Esophagus muscularis mucosa (tissue), 4 donors: ENCODE data around the gene TBCD.

Source experiments
- EP300 ChIP-seq: sonication (generic); formaldehyde crosslinking; IDR thresholded peaks from one replicate; pipeline ENCODE4 v1.6.1; 2017; ENCODE audit warnings: antibody characterized with exemption
- POLR2A ChIP-seq: fragments of 450-650 bp; IDR thresholded peaks from one replicate; pipeline ENCODE4 v1.6.1; 2017; ENCODE audit warnings: antibody characterized with exemption, moderate library complexity, mild to moderate bottlenecking, low read depth
- POLR2AphosphoS5 ChIP-seq, 2 donors: sonication (generic); formaldehyde crosslinking; IDR thresholded peaks; one replicate each; pipeline ENCODE4 v1.6.1; 2017; ENCODE audit warnings: antibody characterized with exemption in 2 of 2
- TF ChIP-seq, protein P1 (sequence below), 3 experiments: fragments of 200-600 bp in 2 of 3; fragments of 450-650 bp in 1 of 3; sonication (generic) in 2 of 3; IDR thresholded peaks; one replicate each; pipeline ENCODE4 v1.5.1; 2017 to 2019; ENCODE audit warnings: antibody characterized with exemption in 3 of 3, mild to moderate bottlenecking in 2 of 3, moderate library complexity in 1 of 3

DNA sequence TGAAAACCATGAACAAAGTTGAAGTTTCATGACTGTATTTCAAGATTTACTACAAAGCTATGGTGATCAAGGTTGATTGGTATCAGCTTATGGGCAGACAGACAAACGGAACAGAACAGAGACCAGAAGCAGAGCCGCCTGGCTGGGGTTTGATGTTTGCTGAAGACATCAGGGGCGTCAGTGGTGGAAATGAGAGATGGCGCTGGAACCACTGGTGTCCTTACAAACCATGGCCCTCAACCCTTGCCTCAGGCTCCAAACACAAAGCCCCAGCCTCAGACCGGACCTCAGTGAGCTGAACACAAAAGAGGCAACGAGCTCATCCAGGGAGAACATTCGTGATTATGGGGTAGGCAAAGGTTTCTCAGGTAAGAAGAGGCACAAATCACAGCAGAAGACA lies 214.6 kb downstream of the TBCD start:
- no peak for TF ChIP-seq POLR2A
- TF ChIP-seq, protein P1, sequence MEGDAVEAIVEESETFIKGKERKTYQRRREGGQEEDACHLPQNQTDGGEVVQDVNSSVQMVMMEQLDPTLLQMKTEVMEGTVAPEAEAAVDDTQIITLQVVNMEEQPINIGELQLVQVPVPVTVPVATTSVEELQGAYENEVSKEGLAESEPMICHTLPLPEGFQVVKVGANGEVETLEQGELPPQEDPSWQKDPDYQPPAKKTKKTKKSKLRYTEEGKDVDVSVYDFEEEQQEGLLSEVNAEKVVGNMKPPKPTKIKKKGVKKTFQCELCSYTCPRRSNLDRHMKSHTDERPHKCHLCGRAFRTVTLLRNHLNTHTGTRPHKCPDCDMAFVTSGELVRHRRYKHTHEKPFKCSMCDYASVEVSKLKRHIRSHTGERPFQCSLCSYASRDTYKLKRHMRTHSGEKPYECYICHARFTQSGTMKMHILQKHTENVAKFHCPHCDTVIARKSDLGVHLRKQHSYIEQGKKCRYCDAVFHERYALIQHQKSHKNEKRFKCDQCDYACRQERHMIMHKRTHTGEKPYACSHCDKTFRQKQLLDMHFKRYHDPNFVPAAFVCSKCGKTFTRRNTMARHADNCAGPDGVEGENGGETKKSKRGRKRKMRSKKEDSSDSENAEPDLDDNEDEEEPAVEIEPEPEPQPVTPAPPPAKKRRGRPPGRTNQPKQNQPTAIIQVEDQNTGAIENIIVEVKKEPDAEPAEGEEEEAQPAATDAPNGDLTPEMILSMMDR (IDR thresholded peaks at IDR 0.05): no peak
- no peak for TF ChIP-seq EP300
- TF ChIP-seq POLR2AphosphoS5 (IDR thresholded peaks at IDR 0.05): no peak
